CD8-positive, alpha-beta memory T cell (primary cell): ENCODE results near the gene DENND4A. TPM values are rescaled to one million over a fixed set of nuclear protein-coding genes. Genes with fewer than 3 reads are reported as not detected.

Experiments
- CTCF ChIA-PET: fragments of 350-600 bp; sonication (Branson Sonifier 250); formaldehyde crosslinking; loops from one replicate; lab custom pipeline; 2021; ENCODE audit warnings: antibody characterized with exemption; lab: Charles Lee
- POLR2A ChIA-PET: fragments of 350-600 bp; sonication (Branson Sonifier 250); formaldehyde crosslinking; loops from one replicate; lab custom pipeline; 2021; ENCODE audit warnings: antibody characterized with exemption; lab: Charles Lee
- DNase-seq, 5 donors: peaks; one replicate each; pipeline versions ENCODE4 v3.0.0 to v3.0.0-alpha.2; 2020 to 2022; ENCODE audit warnings: mixed read lengths in 1 of 5
- H3K27ac ChIP-seq: one replicate; pipeline ENCODE4 v1.7.0; 2013; ENCODE audit warnings: low read depth, mild to moderate bottlenecking, low read length, moderate library complexity
- H3K27me3 ChIP-seq: 2 replicates; pipeline ENCODE4 v1.7.0; 2013; ENCODE audit warnings: low read length, mild to moderate bottlenecking; ENCODE audit not compliant: insufficient read depth, poor library complexity, severe bottlenecking
- H3K36me3 ChIP-seq: 2 replicates; pipeline ENCODE4 v1.7.0; 2013; ENCODE audit warnings: mild to moderate bottlenecking, low read length, moderate library complexity; ENCODE audit not compliant: insufficient read depth
- H3K4me1 ChIP-seq: 2 replicates; pipeline ENCODE4 v1.7.0; 2013; ENCODE audit warnings: mild to moderate bottlenecking, low read length, moderate library complexity; ENCODE audit not compliant: insufficient read depth
- H3K4me3 ChIP-seq: 2 replicates; pipeline ENCODE4 v1.7.0; 2013; ENCODE audit warnings: mild to moderate bottlenecking, low read length
- H3K9me3 ChIP-seq: 2 replicates; pipeline ENCODE4 v1.7.0; 2013; ENCODE audit warnings: mild to moderate bottlenecking, low read length
- H3K27ac Mint-ChIP-seq, 8 donors: one replicate each; pipeline ENCODE4 v1.8.0; 2020 to 2021; ENCODE audit warnings: mixed read lengths in 8 of 8, mild to moderate bottlenecking in 6 of 8, inconsistent platforms in 3 of 8, moderate library complexity in 3 of 8
- H3K27me3 Mint-ChIP-seq, 2 donors: one replicate each; pipeline ENCODE4 v1.8.0; 2020 to 2021; ENCODE audit warnings: mixed read lengths in 2 of 2, mild to moderate bottlenecking in 1 of 2, moderate library complexity in 1 of 2
- H3K36me3 Mint-ChIP-seq, 3 donors: one replicate each; pipeline ENCODE4 v1.8.0; 2020 to 2021; ENCODE audit warnings: mixed read lengths in 3 of 3, inconsistent platforms in 1 of 3, mild to moderate bottlenecking in 1 of 3
- H3K4me1 Mint-ChIP-seq, 3 donors: one replicate each; pipeline ENCODE4 v1.8.0; 2020 to 2021; ENCODE audit warnings: mixed read lengths in 3 of 3, inconsistent platforms in 1 of 3, mild to moderate bottlenecking in 1 of 3
- H3K4me3 Mint-ChIP-seq, 7 donors: one replicate each; pipeline ENCODE4 v1.8.0; 2020 to 2021; ENCODE audit warnings: mixed read lengths in 7 of 7, mild to moderate bottlenecking in 6 of 7, moderate library complexity in 4 of 7, inconsistent platforms in 2 of 7
- H3K9me3 Mint-ChIP-seq, 5 donors: one replicate each; pipeline ENCODE4 v1.8.0; 2020 to 2022; ENCODE audit warnings: mixed read lengths in 5 of 5, mild to moderate bottlenecking in 3 of 5, moderate library complexity in 2 of 5, inconsistent platforms in 1 of 5
- polyA plus RNA-seq: library from polyadenylated mRNA; unstranded; fragments of 300-500 nt; fragmentation: Illumina TruSeq; gene quantifications from one replicate; pipeline ENCODE4 v1.2.3, GENCODE V29; 2021
- total RNA-seq, 2 experiments: library from RNA; stranded (reverse); gene quantifications; one replicate each; pipeline ENCODE4 v1.2.3, GENCODE V29; 2021

The DENND4A gene
- total and polyA plus RNA-seq, 3 experiments from 2014 or later: 21.5 to 54.3 (median 47.2) TPM

DNA sequence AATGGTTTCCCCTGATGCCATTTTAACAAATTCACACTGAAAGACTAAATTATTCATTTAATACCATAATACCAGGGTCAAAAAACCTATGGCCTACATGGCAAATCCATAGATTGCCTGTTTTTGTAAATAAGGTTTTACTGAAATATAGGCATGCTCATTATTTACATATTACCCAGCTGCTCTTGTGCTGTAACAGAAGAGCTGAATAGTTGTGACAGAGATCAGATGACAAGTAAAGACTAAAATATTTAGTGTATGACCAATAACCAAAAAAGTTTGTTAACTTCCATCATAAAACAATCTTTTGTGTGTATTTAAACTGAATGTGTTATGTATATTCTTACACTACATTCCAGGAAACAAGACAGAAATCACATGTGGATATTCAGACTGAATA is 60.2 kb downstream of the DENND4A start:
- Mint-ChIP-seq H3K4me1 (peaks cover 2 to 17% (median 5%) of the 10 kb centered on the region in 3 donors), H3K27me3 (no peaks in the 10 kb centered on the region), H3K4me3 (no peak overlapping the region), H3K27ac (peak overlapping the region in 6 of 8 donors; percentile 10 to 81 (median 51)), H3K9me3 (no peaks in the 10 kb centered on the region), H3K36me3 (peaks cover 5 to 67% (median 10%) of the 10 kb centered on the region in 3 donors)
- ChIA-PET POLR2A (no interaction called here), CTCF (no interaction called here)
- DNase-seq: no peak
- no peaks in the 10 kb centered on the region for H3K4me1 ChIP-seq
- H3K9me3 ChIP-seq: no peaks in the 10 kb centered on the region
- no peak overlapping the region for H3K4me3 ChIP-seq
- H3K36me3 ChIP-seq: peaks cover 9% of the 10 kb centered on the region
- no peaks in the 10 kb centered on the region for H3K27me3 ChIP-seq
- H3K27ac ChIP-seq: no peak overlapping the region

DNA sequence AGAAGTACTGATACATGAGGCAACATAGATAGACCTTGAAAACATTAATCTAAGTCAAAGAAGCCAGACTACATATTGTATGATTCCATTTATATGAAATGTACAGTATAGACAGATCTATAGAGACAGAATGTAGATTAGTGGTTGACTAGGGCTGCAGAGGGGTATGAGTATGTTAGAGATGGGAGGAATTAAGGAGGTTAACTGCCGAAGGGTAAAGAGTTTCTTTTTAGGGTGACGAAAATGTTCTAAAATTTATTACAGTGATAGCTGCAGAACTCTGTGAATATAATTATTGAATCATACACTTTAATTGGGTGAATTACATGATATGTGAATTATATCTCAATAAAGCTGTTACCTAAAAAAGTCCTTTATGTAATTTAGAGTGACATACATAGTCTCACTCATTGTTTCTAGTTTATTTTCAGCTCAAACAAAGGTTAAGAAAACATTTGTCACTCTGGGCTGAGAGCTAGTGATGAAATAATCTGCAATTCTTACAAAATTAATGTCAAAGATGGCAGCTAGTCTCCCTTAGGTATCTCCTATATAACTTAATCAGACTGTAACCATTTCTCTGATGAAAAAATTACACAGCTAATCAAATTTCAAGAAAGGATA is 61.4 kb downstream of the DENND4A start:
- H3K9me3 ChIP-seq: no peaks in the 10 kb centered on the region
- H3K27me3 ChIP-seq: no peaks in the 10 kb centered on the region
- H3K4me1 Mint-ChIP-seq: peaks cover 2 to 17% (median 5%) of the 10 kb centered on the region in 3 donors
- ChIA-PET POLR2A (no interaction called here), CTCF (no interaction called here)
- no peak for DNase-seq
- no peak overlapping the region for H3K4me3 Mint-ChIP-seq
- no peaks in the 10 kb centered on the region for H3K27me3 Mint-ChIP-seq
- H3K36me3 Mint-ChIP-seq: peaks cover 5 to 66% (median 11%) of the 10 kb centered on the region in 3 donors
- peaks cover 4% of the 10 kb centered on the region for H3K36me3 ChIP-seq
- H3K27ac ChIP-seq: no peak overlapping the region
- H3K4me3 ChIP-seq: no peak overlapping the region
- no peaks in the 10 kb centered on the region for H3K9me3 Mint-ChIP-seq
- H3K27ac Mint-ChIP-seq: peak overlapping the region in 4 of 8 donors; percentile 2 to 22 (median 14)
- no peaks in the 10 kb centered on the region for H3K4me1 ChIP-seq

DNA sequence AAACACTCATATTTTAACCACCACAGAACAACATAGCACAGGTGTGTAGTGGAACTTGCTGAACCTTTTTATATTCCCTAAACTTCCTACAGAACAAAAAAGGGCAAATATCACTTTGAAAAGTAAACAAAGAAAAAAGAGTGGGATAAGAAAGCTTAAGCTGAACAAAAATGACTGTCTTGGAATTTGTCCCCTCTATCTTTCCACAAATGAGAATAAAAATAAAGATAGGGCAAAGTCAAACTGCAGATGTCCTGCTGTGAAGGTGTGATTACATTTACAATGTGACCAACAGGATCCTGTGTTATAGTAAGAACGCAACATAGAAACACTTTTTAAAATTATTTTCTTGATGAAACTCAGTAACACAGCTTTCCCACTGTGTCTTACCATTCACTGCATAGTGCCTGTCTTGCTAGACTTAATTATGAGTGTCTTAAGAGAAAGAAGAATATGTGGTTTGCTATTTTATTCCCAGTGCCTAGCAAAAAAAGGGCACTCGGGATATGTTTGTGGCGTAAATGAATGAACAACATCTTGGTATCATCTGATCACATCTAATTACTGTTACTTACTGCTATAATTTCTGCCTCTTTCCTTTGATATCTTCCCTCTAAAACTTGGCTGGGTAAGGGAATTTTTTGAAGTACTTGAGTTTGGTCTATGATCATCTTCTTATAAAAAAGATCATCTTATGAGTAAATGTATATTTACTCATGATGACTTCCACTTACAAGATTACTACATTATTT is 67.5 kb downstream of the DENND4A start:
- CTCF ChIA-PET: interaction anchor here (1.6 kb wide), 1 partner anchor 104 kb away, joined by 3 read pairs; no protein-coding TSS in a partner anchor

DNA sequence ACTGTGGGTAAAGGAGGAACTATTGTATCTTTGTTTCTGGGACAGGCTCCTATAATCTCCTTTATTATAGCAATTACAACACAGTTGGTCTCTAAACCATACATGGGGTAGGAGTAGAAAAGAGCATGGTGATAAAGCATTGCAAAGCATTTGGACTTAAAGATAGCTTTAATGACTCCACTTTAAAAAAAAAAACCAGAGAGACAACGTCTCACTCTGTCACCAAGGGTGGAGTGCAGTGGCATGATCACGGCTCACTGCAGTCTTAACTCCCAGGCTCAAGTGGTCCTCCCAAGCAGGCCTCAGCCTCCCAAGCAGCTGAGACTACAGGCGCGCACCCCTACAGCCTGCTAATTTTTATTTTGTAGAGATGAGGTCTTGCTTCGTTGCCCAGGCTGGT is 68.2 kb downstream of the DENND4A start:
- Mint-ChIP-seq H3K27ac (peak overlapping the region in 1 of 8 donors; percentile 14), H3K9me3 (no peaks in the 10 kb centered on the region), H3K4me3 (no peak overlapping the region), H3K27me3 (no peaks in the 10 kb centered on the region), H3K4me1 (peaks cover 0 to 2% (median 0%) of the 10 kb centered on the region in 3 donors), H3K36me3 (peaks cover 14 to 69% (median 15%) of the 10 kb centered on the region in 3 donors)
- DNase-seq: no peak
- Histone ChIP-seq H3K4me3 (no peak overlapping the region), H3K36me3 (peaks cover 19% of the 10 kb centered on the region), H3K27me3 (no peaks in the 10 kb centered on the region), H3K27ac (no peak overlapping the region), H3K9me3 (no peaks in the 10 kb centered on the region), H3K4me1 (no peaks in the 10 kb centered on the region)
- CTCF ChIA-PET: no interaction called here
- POLR2A ChIA-PET: no interaction called here

More for the DNA sequence above, 67.5 kb downstream of the DENND4A start:
- peak overlapping the region in 1 of 8 donors; percentile 78 for H3K27ac Mint-ChIP-seq
- no peaks in the 10 kb centered on the region for H3K9me3 Mint-ChIP-seq
- Histone ChIP-seq H3K36me3 (peaks cover 19% of the 10 kb centered on the region), H3K4me1 (no peaks in the 10 kb centered on the region), H3K4me3 (no peak overlapping the region), H3K27ac (no peak overlapping the region), H3K27me3 (no peaks in the 10 kb centered on the region), H3K9me3 (no peaks in the 10 kb centered on the region)
- H3K4me1 Mint-ChIP-seq: peaks cover 0 to 5% (median 0%) of the 10 kb centered on the region in 3 donors
- POLR2A ChIA-PET: no interaction called here
- DNase-seq: no peak
- no peaks in the 10 kb centered on the region for H3K27me3 Mint-ChIP-seq
- H3K36me3 Mint-ChIP-seq: peaks cover 12 to 69% (median 13%) of the 10 kb centered on the region in 3 donors
- no peak overlapping the region for H3K4me3 Mint-ChIP-seq

DNA sequence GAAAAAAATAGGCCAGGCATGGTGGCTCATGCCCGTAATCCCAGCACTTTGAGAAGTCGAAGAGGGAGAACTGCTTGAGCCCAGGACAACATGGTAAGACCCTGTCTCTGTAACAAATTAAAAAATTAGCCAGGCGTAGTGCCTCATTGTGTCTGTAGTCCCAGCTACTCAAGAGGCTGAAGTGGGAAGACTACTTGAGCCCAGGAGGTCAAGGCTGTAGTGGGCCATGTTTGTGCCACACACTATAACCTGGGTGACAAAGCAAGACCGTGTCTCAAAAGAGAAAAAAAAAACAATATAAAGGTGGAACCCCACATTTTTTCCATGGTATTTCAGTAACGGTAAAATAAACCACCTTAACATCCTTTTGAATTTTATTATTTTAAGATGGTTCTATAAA is 69.9 kb downstream of the DENND4A start:
- Mint-ChIP-seq H3K4me3 (no peak overlapping the region), H3K27me3 (no peaks in the 10 kb centered on the region), H3K9me3 (no peaks in the 10 kb centered on the region), H3K36me3 (peaks cover 18 to 76% (median 24%) of the 10 kb centered on the region in 3 donors), H3K4me1 (no peaks in the 10 kb centered on the region), H3K27ac (no peak overlapping the region)
- Histone ChIP-seq H3K27me3 (no peaks in the 10 kb centered on the region), H3K9me3 (no peaks in the 10 kb centered on the region), H3K36me3 (peaks cover 26% of the 10 kb centered on the region), H3K27ac (no peak overlapping the region), H3K4me3 (no peak overlapping the region), H3K4me1 (no peaks in the 10 kb centered on the region)
- CTCF ChIA-PET: no interaction called here
- POLR2A ChIA-PET: no interaction called here
- no peak for DNase-seq

DNA sequence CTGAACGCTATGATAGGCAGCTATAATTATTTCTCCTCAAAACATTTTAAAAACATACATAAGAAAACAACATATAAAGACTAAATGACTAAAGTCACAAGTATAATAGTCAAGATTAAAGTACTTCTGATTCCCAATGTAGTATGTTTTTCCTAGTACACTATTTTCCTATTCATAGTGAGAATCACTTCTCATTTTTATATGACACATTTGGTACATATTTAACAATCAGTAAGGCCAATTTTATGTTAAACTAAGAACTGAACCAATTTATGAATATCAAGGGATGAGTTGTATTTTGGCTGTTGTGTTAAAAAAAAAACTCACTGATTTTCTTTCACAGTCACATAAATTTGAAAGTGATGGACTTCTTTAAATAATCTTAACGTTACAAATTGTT is 79.7 kb downstream of the DENND4A start:
- H3K36me3 Mint-ChIP-seq: peaks cover 20 to 66% (median 26%) of the 10 kb centered on the region in 3 donors
- H3K27me3 Mint-ChIP-seq: no peaks in the 10 kb centered on the region
- no peaks in the 10 kb centered on the region for H3K9me3 ChIP-seq
- H3K4me3 ChIP-seq: no peak overlapping the region
- DNase-seq: no peak
- H3K27me3 ChIP-seq: no peaks in the 10 kb centered on the region
- H3K27ac ChIP-seq: no peak overlapping the region
- H3K27ac Mint-ChIP-seq: peak overlapping the region in 4 of 8 donors; percentile 8 to 58 (median 34)
- CTCF ChIA-PET: no interaction called here
- no peaks in the 10 kb centered on the region for H3K4me1 ChIP-seq
- H3K4me3 Mint-ChIP-seq: no peak overlapping the region
- H3K4me1 Mint-ChIP-seq: peaks cover 0 to 8% (median 7%) of the 10 kb centered on the region in 3 donors
- peaks cover 12% of the 10 kb centered on the region for H3K36me3 ChIP-seq
- no peaks in the 10 kb centered on the region for H3K9me3 Mint-ChIP-seq
- POLR2A ChIA-PET: no interaction called here

DNA sequence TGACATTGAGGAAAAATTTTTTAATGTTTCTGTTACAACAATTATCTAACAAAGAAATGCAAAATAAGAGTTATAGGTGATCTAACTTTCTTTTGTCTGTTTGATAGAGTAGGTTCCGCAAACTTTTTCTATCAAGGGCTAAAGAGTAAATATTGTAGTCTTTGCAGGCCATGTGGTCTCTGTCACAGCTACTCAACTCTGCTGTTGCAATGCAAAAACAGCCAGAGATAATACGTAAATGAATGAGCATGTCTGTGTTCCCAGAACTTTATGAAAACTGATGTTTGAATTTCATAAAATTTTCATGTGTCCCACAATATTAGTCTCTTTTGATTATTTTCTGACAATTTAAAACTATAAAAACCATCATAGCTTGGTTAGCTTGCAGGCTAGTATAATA is 97.0 kb downstream of the DENND4A start:
- H3K27me3 ChIP-seq: no peaks in the 10 kb centered on the region
- H3K4me3 ChIP-seq: no peak overlapping the region
- ChIA-PET CTCF (no interaction called here), POLR2A (no interaction called here)
- Mint-ChIP-seq H3K36me3 (peaks cover 11 to 77% (median 19%) of the 10 kb centered on the region in 3 donors), H3K4me3 (no peak overlapping the region), H3K27ac (no peak overlapping the region), H3K9me3 (no peaks in the 10 kb centered on the region), H3K27me3 (no peaks in the 10 kb centered on the region), H3K4me1 (no peaks in the 10 kb centered on the region)
- no peak for DNase-seq
- peaks cover 32% of the 10 kb centered on the region for H3K36me3 ChIP-seq
- no peaks in the 10 kb centered on the region for H3K9me3 ChIP-seq
- H3K27ac ChIP-seq: no peak overlapping the region
- H3K4me1 ChIP-seq: no peaks in the 10 kb centered on the region

DNA sequence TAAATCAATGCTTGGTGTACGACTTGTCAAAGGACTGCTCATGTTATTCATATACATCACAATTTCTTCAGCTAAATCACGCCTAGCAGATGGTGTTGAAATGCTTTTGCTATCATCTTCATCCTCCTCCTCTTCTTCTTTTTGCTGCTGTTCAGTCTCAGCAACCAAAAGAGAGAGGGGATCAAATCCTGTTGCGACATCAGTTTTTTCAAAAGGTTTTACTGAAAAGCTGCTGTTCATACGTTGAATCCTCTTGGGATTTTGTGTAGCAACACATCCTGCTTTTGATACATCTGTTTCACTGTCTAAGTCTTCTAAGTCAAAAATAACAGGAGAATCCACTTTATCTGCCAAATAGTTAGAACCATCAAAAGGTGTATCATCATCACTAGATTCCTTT is 101.3 kb downstream of the DENND4A start:
- Histone ChIP-seq H3K4me1 (no peaks in the 10 kb centered on the region), H3K4me3 (no peak overlapping the region), H3K36me3 (peaks cover 32% of the 10 kb centered on the region), H3K27ac (no peak overlapping the region), H3K27me3 (no peaks in the 10 kb centered on the region), H3K9me3 (no peaks in the 10 kb centered on the region)
- peaks cover 0 to 1% (median 0%) of the 10 kb centered on the region in 3 donors for H3K4me1 Mint-ChIP-seq
- POLR2A ChIA-PET: no interaction called here
- H3K27me3 Mint-ChIP-seq: no peaks in the 10 kb centered on the region
- peak overlapping the region in 1 of 8 donors; percentile 14 for H3K27ac Mint-ChIP-seq
- peaks cover 0 to 2% (median 0%) of the 10 kb centered on the region in 5 donors for H3K9me3 Mint-ChIP-seq
- DNase-seq: no peak
- CTCF ChIA-PET: no interaction called here
- peaks cover 21 to 80% (median 43%) of the 10 kb centered on the region in 3 donors for H3K36me3 Mint-ChIP-seq
- H3K4me3 Mint-ChIP-seq: no peak overlapping the region
